ENCODE results near the gene ZNF549.

GRCh38 chr19:57546513-57546912 lies 19.4 kb downstream of the ZNF549 start:
- no peak for TF ChIP-seq CTCF (IDR thresholded peaks at IDR 0.05; ENCODE audit: poor library complexity, severe bottlenecking)
- TF ChIP-seq EP300 (conservative IDR thresholded peaks at IDR 0.05; ENCODE audit: poor library complexity, severe bottlenecking): no peak
- no peak for TF ChIP-seq REST (IDR thresholded peaks at IDR 0.05; ENCODE audit: borderline replicate concordance)
- TF ChIP-seq RAD21 (conservative IDR thresholded peaks at IDR 0.05): no peak

All from neural cell (in vitro differentiated cells).